Thyroid gland (tissue), 4 donors: ENCODE measurements around the gene TMEM116. TPM values are rescaled to one million over a fixed set of nuclear protein-coding genes. Genes with fewer than 3 reads are reported as not detected.

Experiments
- DNase-seq, 2 donors: peaks; one replicate each; pipeline ENCODE4 v3.0.0-alpha.2; 2019
- H3K27ac ChIP-seq, 3 donors: fragments of 200-600 bp; sonication (generic); 1 replicate in 2 of 3; 2 replicates in 1 of 3; pipeline ENCODE4 v1.5.1; 2016 to 2019; ENCODE audit warnings: mild to moderate bottlenecking in 1 of 3, moderate library complexity in 1 of 3
- H3K27me3 ChIP-seq: fragments of 200-600 bp; sonication (generic); one replicate; pipeline ENCODE4 v1.5.1; 2019
- H3K36me3 ChIP-seq, 2 donors: fragments of 200-600 bp; sonication (generic); one replicate each; pipeline ENCODE4 v1.5.1; 2016 to 2019
- H3K4me1 ChIP-seq, 2 donors: fragments of 200-600 bp; sonication (generic); one replicate each; pipeline ENCODE4 v1.5.1; 2017 to 2019
- H3K4me3 ChIP-seq, 3 donors: fragments of 200-600 bp; sonication (generic); replicated peaks in 1 of 3; 1 replicate in 2 of 3; 2 replicates in 1 of 3; pipeline ENCODE4 v1.5.1; 2016; ENCODE audit warnings: mild to moderate bottlenecking in 1 of 3
- H3K9me3 ChIP-seq: fragments of 200-600 bp; sonication (generic); one replicate; pipeline ENCODE4 v1.5.1; 2017
- POLR2A ChIP-seq, 2 donors: fragments of 450-650 bp; IDR thresholded peaks; one replicate each; pipeline ENCODE4 v1.6.1; 2017; ENCODE audit warnings: antibody characterized with exemption in 2 of 2, mild to moderate bottlenecking in 2 of 2, moderate library complexity in 1 of 2
- WGBS, 2 donors: methylation state at CpG; one replicate each; pipeline ENCODE4 v1.1.5; 2017; 5-methylcytosine and 5-hydroxymethylcytosine counted together
- intact Hi-C: fragments of 100-400 bp; cut with DNase I; formaldehyde crosslinking; loops from one replicate; pipeline ENCODE4 v1.15.1; 2023
- total RNA-seq, 4 donors: library from RNA; depleted of rRNA; stranded (reverse); fragments of >200 nt; gene quantifications; one replicate each; pipeline ENCODE4 v1.2.3, GENCODE V29; 2016
- TF ChIP-seq, protein P1 (sequence below), 6 experiments: fragments of 200-600 bp in 3 of 6; fragments of 450-650 bp in 3 of 6; sonication (generic) in 3 of 6; IDR thresholded peaks; one replicate each; pipeline ENCODE4 v1.5.1; 2016 to 2019; ENCODE audit warnings: antibody characterized with exemption in 6 of 6, mild to moderate bottlenecking in 2 of 6, inconsistent platforms in 1 of 6, moderate library complexity in 1 of 6

The TMEM116 gene
- total RNA-seq, 4 donors from 2014 or later, result 20.0 to 33.0 (median 26.6) TPM

DNA sequence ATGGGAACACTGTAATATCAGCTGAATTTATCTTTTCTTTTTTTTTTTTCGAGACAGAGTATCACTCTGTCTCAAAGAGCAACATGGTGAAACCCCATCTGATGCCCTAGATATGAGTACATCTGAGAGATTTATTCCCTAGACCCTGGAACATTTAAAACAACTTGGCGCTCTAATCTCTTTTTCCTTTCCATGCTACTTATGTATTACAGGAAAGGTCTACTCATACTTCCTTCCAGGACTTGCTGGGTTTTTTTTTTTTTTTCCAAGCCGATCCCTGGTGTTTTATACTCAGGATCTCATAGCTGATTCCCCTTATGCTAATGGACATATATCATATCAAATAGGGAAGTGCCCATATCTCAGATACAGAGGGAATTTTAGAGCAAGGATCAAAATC is 87.8 kb downstream of the TMEM116 start:
- 84 to 89% methylated on average over 3 of the region's 3 CpGs for whole genome bisulfite sequencing, 2 donors
- Histone ChIP-seq H3K27ac (no peak overlapping the region), H3K4me1 (no peaks in the 10 kb centered on the region), H3K4me3 (no peak overlapping the region), H3K27me3 (no peaks in the 10 kb centered on the region), H3K36me3 (no peaks in the 10 kb centered on the region), H3K9me3 (no peaks in the 10 kb centered on the region)
- intact Hi-C loops, result no loop called here
- TF ChIP-seq, protein P1, sequence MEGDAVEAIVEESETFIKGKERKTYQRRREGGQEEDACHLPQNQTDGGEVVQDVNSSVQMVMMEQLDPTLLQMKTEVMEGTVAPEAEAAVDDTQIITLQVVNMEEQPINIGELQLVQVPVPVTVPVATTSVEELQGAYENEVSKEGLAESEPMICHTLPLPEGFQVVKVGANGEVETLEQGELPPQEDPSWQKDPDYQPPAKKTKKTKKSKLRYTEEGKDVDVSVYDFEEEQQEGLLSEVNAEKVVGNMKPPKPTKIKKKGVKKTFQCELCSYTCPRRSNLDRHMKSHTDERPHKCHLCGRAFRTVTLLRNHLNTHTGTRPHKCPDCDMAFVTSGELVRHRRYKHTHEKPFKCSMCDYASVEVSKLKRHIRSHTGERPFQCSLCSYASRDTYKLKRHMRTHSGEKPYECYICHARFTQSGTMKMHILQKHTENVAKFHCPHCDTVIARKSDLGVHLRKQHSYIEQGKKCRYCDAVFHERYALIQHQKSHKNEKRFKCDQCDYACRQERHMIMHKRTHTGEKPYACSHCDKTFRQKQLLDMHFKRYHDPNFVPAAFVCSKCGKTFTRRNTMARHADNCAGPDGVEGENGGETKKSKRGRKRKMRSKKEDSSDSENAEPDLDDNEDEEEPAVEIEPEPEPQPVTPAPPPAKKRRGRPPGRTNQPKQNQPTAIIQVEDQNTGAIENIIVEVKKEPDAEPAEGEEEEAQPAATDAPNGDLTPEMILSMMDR (IDR thresholded peaks at IDR 0.05), result no peak
- no peak for TF ChIP-seq POLR2A (IDR thresholded peaks at IDR 0.05)
- no peak for DNase-seq

- no peak for DNase-seq
- no peaks in the 10 kb centered on the region for H3K4me1 ChIP-seq
- H3K36me3 ChIP-seq, result no peaks in the 10 kb centered on the region
- intact Hi-C loops, result no loop called here
- no peak overlapping the region for H3K27ac ChIP-seq
- TF ChIP-seq, protein P1 (IDR thresholded peaks at IDR 0.05), result no peak
- no peak for TF ChIP-seq POLR2A (IDR thresholded peaks at IDR 0.05)
- 92 to 100% methylated on average over 1 of the region's 1 CpG for WGBS, 2 donors
- H3K27me3 ChIP-seq, result no peaks in the 10 kb centered on the region
- H3K4me3 ChIP-seq, result no peak overlapping the region
- no peaks in the 10 kb centered on the region for H3K9me3 ChIP-seq
Observed at GRCh38 chr12:111907740-111908139, 105.2 kb downstream of the TMEM116 start.

- no peaks in the 10 kb centered on the region for H3K9me3 ChIP-seq
- no peak overlapping the region for H3K4me3 ChIP-seq
- H3K36me3 ChIP-seq, result no peaks in the 10 kb centered on the region
- no peak overlapping the region for H3K27ac ChIP-seq
- TF ChIP-seq, protein P1 (IDR thresholded peaks at IDR 0.05), result no peak
- no peak for TF ChIP-seq POLR2A (IDR thresholded peaks at IDR 0.05)
- no peaks in the 10 kb centered on the region for H3K27me3 ChIP-seq
- intact Hi-C loops, result no loop called here
- no peaks in the 10 kb centered on the region for H3K4me1 ChIP-seq
- no peak for DNase-seq
- 100% methylated on average over 2 to 3 of the region's 3 CpGs for WGBS, 2 donors
Observed at GRCh38 chr12:111905502-111905901, 107.5 kb downstream of the TMEM116 start.

DNA sequence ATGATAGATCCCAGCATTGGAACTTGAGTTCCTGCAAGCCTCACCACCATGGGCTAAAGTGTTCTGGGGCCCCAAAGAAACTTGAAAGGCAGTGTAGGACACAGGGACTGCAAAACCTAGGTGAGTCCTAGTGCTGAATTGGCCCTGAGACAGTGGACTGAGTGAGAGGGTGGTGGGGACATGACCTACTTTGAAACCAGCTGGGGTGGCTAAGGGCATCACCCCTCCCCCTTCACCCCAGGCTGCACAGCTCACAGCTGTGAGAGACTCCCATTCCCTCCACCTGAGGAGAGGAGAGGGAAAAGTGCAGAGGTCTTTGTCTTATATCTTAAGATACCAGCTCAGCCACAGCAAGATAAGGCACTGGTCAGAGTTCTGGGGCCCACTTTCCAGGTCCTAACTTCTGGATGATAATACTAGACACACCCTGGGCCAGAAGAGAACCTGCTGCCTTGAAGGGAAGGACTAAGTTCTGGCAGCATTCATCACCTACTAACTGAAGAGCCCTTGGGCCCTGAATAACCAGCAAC is 108.5 kb downstream of the TMEM116 start:
- H3K4me3 ChIP-seq, result no peak overlapping the region
- H3K27me3 ChIP-seq, result no peaks in the 10 kb centered on the region
- intact Hi-C loops, result no loop called here
- no peaks in the 10 kb centered on the region for H3K4me1 ChIP-seq
- H3K36me3 ChIP-seq, result no peaks in the 10 kb centered on the region
- TF ChIP-seq POLR2A (IDR thresholded peaks at IDR 0.05), result no peak
- TF ChIP-seq, protein P1 (IDR thresholded peaks at IDR 0.05), result no peak
- no peaks in the 10 kb centered on the region for H3K9me3 ChIP-seq
- H3K27ac ChIP-seq, result no peak overlapping the region
- DNase-seq, result no peak

DNA sequence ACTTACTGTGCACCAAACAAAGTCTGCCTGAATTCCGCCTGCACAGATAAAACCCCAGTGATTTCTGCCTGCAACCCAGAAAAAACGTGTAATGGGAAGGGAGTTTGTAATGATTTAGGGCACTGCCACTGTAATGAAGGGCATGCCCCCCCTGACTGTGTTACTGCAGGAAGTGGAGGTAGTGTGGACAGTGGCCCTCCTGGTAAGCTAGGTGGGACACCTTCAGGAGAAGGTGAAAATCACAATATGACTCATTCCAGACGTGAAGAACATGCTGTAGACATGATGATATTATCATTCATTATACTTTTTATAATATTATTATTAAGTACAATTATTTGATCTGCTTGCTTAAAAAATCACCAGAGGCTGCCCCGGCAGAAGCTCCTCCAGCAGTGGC is 111.8 kb downstream of the TMEM116 start:
- Histone ChIP-seq H3K4me3 (no peak overlapping the region), H3K4me1 (no peaks in the 10 kb centered on the region), H3K27ac (no peak overlapping the region), H3K36me3 (no peaks in the 10 kb centered on the region), H3K9me3 (no peaks in the 10 kb centered on the region), H3K27me3 (no peaks in the 10 kb centered on the region)
- intact Hi-C loops, result no loop called here
- TF ChIP-seq, protein P1 (IDR thresholded peaks at IDR 0.05), result no peak
- TF ChIP-seq POLR2A (IDR thresholded peaks at IDR 0.05), result no peak
- no peak for DNase-seq
- WGBS, 2 donors, result 84 to 88% methylated on average over 4 of the region's 4 CpGs
